GDM1 (cell line): ENCODE measurements around the gene CWC25.
"Not testable (repeated sequence)": the region's sequence is repeated elsewhere in the genome, so short reads cannot be mapped to it uniquely, and the experiment has no call there.

Experiments used
- DNase-seq: peaks from one replicate; lab custom pipeline; 2025; lab: John Stamatoyannopoulos, UW

CWC25 gene

DNA sequence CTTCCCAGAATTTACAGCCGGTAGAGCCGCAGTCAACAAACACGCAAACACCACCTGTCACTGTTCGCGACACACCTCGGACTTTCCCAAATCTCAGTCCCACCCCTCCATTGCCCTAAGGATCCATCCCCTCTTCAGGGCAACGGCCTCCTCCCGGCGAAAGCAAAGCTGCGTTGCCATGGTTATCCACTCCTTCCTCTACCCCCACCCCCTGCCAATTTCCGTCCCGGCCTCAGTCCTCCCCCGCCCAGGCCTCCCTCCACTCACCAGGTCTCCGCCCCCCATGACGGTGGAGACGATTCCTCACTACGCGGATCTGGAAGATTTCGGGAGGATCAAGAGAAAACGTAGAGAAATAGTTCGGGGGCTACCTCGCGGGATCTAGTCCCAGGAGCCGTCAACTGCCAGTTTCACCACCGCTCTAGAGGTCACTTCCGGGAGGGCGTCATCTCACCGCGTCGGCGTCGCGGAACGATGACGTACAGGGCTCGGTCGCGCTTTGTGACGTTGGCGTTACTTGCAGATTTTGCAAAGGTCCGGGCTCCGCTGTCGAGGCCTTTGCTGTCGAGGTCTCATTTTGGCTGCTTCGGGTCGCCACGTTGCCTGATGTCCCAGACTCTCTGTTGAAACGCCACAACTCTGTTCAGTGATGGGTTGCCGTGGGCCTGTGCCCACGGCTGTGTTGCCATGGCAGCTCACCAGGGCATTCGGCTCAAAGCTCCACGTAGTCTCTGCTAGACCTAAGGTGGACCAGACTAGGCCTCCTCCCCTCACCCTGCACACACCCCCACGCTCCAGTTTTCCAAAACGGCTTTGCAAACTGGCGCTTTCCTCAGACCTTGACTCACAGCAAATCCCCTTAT is at the start of gene CWC25:
Gene CWC25 (minus strand): TSS at position 423 of the 863 bp plus-strand sequence. CDS start 138 bp downstream, at position 285.
- DNase-seq: peak; percentile 91

DNA sequence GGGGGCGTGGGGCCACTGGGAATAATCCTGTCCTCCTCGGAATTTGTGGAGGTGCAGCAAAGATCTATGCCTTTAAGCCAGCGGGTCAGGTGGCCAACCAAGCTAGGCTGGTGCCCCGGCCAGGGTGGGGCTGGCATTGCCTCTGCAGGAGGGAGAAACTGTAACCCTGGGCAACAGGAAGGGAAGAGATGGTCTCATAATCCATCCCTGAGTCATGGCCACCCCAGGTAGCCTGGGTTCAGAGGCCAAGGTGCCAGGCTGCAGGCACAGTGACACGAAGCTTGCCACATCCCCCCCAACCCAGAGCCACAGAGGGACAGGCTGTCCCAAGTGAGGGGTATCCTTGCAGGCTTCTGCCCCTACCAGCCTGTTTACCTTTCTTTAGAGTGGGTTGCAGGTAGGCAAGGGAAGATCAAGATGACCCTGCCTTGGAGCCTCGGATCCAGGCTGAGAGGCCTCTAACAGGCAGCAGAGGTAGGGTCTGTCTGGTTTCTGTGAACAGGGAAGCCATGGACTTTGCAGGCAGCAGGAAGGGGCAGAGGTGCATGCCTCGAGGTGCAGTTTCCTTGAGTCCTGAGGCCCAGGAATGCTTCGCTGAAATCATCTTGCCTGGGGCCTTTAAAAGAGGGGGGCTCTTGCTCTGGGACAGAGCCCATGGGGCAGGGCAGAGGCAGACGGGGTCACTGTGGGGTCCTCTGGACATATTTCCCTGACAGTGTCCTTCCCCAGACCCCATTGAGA is 48.7 kb upstream of the CWC25 start:
- DNase-seq: no peak

- no peak for DNase-seq
These were observed 47.7 kb upstream of the CWC25 start for GRCh38 chr17:38872671-38873385.

DNA sequence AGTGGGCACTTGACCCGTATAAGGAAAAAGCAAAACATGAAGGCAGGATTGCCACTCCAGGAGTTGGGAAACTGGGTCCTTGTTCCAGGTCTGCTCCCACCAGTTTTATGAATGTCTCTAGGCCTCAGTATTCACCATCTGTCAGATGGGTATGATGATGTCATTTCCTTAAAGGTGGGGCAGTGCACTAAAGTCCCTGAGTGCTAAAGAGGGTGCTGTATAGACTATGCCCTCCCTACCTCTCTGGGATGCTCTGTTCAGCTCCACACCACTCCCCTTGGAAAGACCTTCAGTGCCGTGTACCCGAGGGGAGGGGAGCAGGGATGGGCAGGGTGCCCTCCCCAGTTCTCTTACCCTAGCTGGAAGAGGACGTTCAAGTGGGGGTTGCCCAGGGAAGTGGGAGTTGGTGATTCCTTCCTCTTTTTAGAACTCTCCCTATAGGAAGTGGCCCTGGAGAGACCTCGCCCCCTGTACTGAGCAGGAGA is 46.9 kb upstream of the CWC25 start:
- no peak for DNase-seq

DNA sequence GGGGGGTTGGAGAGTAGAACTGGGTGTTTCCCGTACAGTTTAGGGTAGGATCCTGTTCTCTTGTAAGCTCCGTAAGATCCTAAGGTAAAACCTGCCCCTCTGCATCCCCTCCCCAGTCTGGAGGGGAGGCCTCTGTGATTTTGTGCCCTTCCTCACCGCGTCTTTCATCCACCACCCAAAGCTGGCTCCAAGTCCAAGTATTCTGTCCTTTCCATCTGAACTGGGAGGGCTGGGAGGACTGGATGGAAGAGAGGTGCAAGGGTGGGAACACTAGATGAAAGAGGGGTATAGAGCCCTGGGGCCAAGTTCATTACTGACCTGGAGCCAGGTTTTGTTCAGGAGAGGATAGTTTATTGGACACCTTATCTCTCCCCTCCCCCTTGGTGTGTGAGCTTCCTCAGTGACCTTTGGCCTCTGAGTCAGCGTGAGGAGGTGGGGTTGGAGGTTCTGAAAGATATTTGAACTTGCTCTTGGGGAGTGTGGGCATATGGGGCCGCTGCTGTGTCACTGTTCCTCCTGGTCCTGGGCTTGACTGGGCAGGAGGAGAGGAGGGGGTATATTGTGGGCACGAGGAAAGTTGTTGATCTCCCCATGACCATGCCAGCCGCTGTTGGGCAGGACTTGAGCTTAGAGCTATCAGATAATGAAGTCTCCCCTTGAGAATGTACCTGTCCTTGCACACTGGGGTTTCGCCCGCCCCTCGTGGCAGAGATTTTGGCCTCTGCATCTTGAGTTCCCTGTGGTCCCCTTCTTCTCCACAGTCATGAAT is 46.3 kb upstream of the CWC25 start:
- DNase-seq: peak; percentile 48

GRCh38 chr17:38870259-38871165 is 45.4 kb upstream of the CWC25 start:
- no peak for DNase-seq

DNA sequence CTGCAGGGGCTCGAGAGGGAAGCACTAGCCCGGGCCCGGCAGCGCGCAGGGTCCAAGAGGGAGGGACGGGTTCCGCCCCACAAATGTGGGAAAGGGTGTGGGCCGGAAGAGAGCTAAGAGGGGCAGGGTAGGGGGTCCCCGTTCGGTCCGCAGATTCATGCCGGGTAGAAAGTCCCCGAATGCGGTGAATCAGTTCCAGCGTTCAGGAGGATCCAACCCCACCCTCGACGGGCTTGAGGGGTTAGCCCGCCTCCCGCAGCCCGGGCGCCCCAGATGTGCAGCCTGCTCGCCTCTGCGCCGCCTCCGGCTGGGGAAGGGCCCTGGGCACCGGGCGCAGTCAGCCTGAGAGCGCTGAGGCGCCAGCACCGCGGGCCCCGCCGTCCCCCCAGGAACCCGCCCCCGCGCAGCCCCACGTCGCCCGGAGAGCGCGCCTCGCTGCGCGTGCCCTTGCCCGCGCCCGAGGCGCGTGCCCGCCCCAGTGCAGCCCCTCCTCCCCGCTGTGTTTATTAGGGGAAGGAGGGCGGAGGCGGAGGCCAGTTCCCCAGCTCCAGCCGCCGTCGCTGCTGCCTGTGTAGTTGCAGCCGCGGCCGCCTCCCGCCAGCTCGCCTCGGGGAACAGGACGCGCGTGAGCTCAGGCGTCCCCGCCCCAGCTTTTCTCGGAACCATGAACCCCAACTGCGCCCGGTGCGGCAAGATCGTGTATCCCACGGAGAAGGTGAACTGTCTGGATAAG is 44.6 kb upstream of the CWC25 start, which contains the start of gene LASP1:
Gene LASP1 (plus strand): TSS at position 533 of the 733 bp plus-strand sequence. CDS start 132 bp downstream, at position 665.
- DNase-seq: peak; percentile 87

DNA sequence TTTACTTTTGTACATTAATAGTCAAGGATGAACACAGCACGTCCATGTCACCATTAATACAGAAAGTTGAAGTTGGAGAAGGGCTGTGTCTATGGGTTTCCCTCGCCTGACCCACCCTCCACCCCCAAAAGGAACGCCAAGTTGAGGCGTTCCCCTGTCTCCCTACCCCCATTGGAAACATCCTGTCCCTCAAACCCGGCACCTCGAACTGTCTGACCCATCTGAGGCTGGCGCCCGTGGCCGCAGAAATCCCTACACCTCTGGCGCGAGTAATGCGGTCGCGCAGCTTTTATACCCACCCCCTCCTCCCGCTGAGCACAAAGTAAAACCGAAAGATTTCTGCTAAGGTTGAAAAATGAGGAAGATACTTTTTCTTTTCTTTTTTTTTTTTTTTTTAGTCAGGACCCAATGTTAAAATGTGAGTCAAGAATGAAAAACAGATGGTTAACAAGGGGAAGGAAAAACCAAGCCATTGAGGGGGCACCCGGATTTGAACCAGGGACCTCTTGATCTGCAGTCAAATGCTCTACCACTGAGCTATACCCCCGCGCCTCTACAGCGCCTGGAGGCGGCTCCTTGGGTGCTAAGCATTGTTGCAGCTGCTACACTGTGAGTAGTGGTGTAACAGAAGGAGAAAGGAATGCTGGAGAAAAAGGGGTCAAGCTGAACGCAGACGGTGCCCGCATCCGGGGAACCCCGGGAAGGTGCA is 43.9 kb upstream of the CWC25 start:
- peak; percentile 74 for DNase-seq

- DNase-seq: no peak
These were observed 43.1 kb upstream of the CWC25 start for GRCh38 chr17:38867968-38868816.

GRCh38 chr17:38867179-38867967 is 42.3 kb upstream of the CWC25 start:
- peak; percentile 37 for DNase-seq

- no peak for DNase-seq
These were observed 39.7 kb upstream of the CWC25 start for GRCh38 chr17:38864636-38865398.

DNA sequence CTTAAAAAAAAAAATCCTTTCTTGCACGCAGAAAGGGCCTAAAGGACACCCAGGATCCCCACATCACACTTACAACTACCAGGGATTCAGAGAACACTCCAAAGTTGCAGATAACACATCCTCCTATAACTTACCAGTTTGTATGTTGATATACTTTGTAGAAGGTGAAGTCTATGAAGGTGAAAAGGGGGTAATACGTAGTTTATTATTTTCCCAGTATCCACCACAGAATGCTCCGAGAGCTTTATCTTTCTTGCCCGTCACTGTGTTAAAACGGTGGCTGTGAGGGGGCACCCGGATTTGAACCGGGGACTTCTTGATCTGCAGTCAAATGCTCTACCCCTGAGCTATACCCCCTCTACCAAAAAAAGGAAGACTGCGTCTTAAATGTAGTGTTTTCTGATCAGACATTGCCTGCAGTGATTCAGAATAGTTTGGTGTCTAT is 36.3 kb upstream of the CWC25 start:
- peak; percentile 36 for DNase-seq

- DNase-seq: no peak
These were observed 32.1 kb upstream of the CWC25 start for GRCh38 chr17:38857271-38857670.

GRCh38 chr17:38855101-38855714 is 30.1 kb upstream of the CWC25 start:
- not testable (repeated sequence) for DNase-seq

- peak; percentile 94 for DNase-seq
These were observed 28.4 kb upstream of the CWC25 start, which contains the start of gene RPL23 for GRCh38 chr17:38853292-38854219. Gene RPL23, minus strand, starts transcription at chr17:38853721. Its CDS starts 11 bp downstream, at chr17:38853710.
